OCI-LY1 (cell line): ENCODE data around the gene RBBP4.
A peak's percentile ranks its signal among the peaks of the same experiment; 100 is the strongest.

ENCODE experiments used
- H2AFZ ChIP-seq: fragments of 200-600 bp; sonication (generic), shearing (Covaris generic); 2 replicates; pipeline ENCODE4 v1.6.0; 2014; ENCODE audit warnings: antibody characterized with exemption, mild to moderate bottlenecking, low read length
- H3F3A ChIP-seq: fragments of 200-600 bp; sonication (generic), shearing (Covaris generic); 2 replicates; pipeline ENCODE4 v1.6.0; 2014; ENCODE audit warnings: mild to moderate bottlenecking, antibody characterized with exemption, low read length, moderate library complexity; ENCODE audit not compliant: insufficient read depth
- H3K27ac ChIP-seq: fragments of 200-600 bp; sonication (generic); 2 replicates; pipeline ENCODE4 v1.5.1; 2014; ENCODE audit warnings: low read length, mixed run types, mild to moderate bottlenecking, low read depth; ENCODE audit not compliant: poor library complexity, severe bottlenecking
- H3K27me3 ChIP-seq: fragments of 200-600 bp; sonication (generic); 2 replicates; pipeline ENCODE4 v1.6.0; 2014; ENCODE audit warnings: antibody characterized with exemption, mild to moderate bottlenecking, low read length, moderate library complexity; ENCODE audit not compliant: insufficient read depth
- H3K36me3 ChIP-seq: fragments of 200-600 bp; sonication (generic); 2 replicates; pipeline ENCODE4 v1.6.1; 2014; ENCODE audit warnings: mild to moderate bottlenecking, antibody characterized with exemption, low read length, moderate library complexity, mixed read lengths; ENCODE audit not compliant: insufficient read depth
- H3K4me1 ChIP-seq: fragments of 200-600 bp; sonication (generic); 2 replicates; pipeline ENCODE4 v1.5.1; 2014; ENCODE audit warnings: mild to moderate bottlenecking, low read length, moderate library complexity; ENCODE audit not compliant: insufficient read depth, severe bottlenecking
- H3K4me2 ChIP-seq: fragments of 200-600 bp; sonication (generic), shearing (Covaris generic); 2 replicates; pipeline ENCODE4 v1.6.1; 2014; ENCODE audit warnings: low read length
- H3K4me3 ChIP-seq: fragments of 200-600 bp; sonication (generic); 2 replicates; pipeline ENCODE4 v1.5.1; 2014; ENCODE audit warnings: low read length, low read depth, mild to moderate bottlenecking, mixed read lengths; ENCODE audit not compliant: poor library complexity, severe bottlenecking
- H3K79me2 ChIP-seq: fragments of 200-600 bp; shearing (Covaris generic); 2 replicates; pipeline ENCODE4 v1.6.1; 2016; ENCODE audit warnings: mixed run types, low read length, mixed read lengths; ENCODE audit not compliant: insufficient read depth
- H3K9ac ChIP-seq: fragments of 200-600 bp; sonication (generic), shearing (Covaris generic); 2 replicates; pipeline ENCODE4 v1.6.1; 2014; ENCODE audit warnings: mild to moderate bottlenecking, low read length, mixed read lengths
- H3K9me2 ChIP-seq: fragments of 200-600 bp; sonication (generic), shearing (Covaris generic); 2 replicates; pipeline ENCODE4 v1.6.1; 2014; ENCODE audit warnings: low read depth, mild to moderate bottlenecking, low read length, mixed read lengths
- H3K9me3 ChIP-seq: fragments of 200-600 bp; shearing (Covaris generic); 2 replicates; pipeline ENCODE4 v1.6.1; 2014; ENCODE audit warnings: low read length, mixed read lengths
- H4K20me1 ChIP-seq: fragments of 200-600 bp; sonication (generic), shearing (Covaris generic); 2 replicates; pipeline ENCODE4 v1.6.0; 2016; ENCODE audit warnings: mild to moderate bottlenecking, low read length; ENCODE audit not compliant: insufficient read depth
- EZH2 ChIP-seq: fragments of 200-600 bp; sonication (generic), shearing (Covaris generic); IDR thresholded peaks from 2 replicates; pipeline ENCODE4 v1.8.0; 2017; ENCODE audit warnings: borderline replicate concordance, mixed run types, mild to moderate bottlenecking, antibody characterized with exemption, low read length, moderate library complexity, mixed read lengths
- TF ChIP-seq, protein P1 (sequence below): fragments of 200-600 bp; sonication (generic), shearing (Covaris generic); IDR thresholded peaks from 2 replicates; pipeline ENCODE4 v1.5.1; 2017; ENCODE audit warnings: mild to moderate bottlenecking, antibody characterized with exemption, low read length, moderate library complexity, mixed read lengths

Gene RBBP4

DNA sequence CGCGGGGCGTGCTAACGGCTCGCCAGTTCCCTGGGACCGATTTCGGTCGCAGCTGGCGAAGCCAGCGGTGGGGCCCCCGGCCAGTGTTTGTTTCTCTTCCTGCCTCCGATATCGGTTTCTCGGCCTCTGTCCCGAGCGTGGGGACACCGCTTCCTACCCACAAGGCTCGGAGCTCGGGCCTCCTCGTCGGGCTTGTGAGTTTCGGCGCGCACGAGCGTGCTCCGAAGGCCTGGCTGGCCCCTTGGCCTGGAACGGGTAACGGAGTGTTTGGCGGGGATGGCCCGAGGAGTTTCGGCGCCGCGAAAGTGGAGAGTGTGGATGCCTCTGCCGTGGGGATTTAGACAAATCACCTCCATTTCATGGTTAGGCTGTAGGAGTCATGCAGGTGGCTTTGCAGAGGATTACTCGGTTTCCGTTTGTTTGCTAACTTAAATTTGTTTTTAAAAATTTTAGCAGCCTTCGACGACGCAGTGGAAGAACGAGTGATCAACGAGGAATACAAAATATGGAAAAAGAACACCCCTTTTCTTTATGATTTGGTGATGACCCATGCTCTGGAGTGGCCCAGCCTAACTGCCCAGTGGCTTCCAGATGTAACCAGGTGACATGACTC, 559 bp downstream of the RBBP4 start:
- Histone ChIP-seq H3K79me2 (peaks cover 59% of the 10 kb centered on the region), H3K9me2 (no peaks in the 10 kb centered on the region), H3K9ac (peak overlapping the region; percentile 98), H3K4me1 (peaks cover 55% of the 10 kb centered on the region), H3K27me3 (no peaks in the 10 kb centered on the region), H2AFZ (no peak overlapping the region), H3K27ac (peak overlapping the region; percentile 88), H3K4me2 (peak overlapping the region; percentile 77), H3K4me3 (peak overlapping the region; percentile 96), H3K9me3 (no peaks in the 10 kb centered on the region), H3K36me3 (peaks cover 56% of the 10 kb centered on the region), H4K20me1 (no peaks in the 10 kb centered on the region), H3F3A (no peaks in the 10 kb centered on the region)
- no peak for TF ChIP-seq EZH2
- TF ChIP-seq, protein P1, sequence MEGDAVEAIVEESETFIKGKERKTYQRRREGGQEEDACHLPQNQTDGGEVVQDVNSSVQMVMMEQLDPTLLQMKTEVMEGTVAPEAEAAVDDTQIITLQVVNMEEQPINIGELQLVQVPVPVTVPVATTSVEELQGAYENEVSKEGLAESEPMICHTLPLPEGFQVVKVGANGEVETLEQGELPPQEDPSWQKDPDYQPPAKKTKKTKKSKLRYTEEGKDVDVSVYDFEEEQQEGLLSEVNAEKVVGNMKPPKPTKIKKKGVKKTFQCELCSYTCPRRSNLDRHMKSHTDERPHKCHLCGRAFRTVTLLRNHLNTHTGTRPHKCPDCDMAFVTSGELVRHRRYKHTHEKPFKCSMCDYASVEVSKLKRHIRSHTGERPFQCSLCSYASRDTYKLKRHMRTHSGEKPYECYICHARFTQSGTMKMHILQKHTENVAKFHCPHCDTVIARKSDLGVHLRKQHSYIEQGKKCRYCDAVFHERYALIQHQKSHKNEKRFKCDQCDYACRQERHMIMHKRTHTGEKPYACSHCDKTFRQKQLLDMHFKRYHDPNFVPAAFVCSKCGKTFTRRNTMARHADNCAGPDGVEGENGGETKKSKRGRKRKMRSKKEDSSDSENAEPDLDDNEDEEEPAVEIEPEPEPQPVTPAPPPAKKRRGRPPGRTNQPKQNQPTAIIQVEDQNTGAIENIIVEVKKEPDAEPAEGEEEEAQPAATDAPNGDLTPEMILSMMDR, result no peak

DNA sequence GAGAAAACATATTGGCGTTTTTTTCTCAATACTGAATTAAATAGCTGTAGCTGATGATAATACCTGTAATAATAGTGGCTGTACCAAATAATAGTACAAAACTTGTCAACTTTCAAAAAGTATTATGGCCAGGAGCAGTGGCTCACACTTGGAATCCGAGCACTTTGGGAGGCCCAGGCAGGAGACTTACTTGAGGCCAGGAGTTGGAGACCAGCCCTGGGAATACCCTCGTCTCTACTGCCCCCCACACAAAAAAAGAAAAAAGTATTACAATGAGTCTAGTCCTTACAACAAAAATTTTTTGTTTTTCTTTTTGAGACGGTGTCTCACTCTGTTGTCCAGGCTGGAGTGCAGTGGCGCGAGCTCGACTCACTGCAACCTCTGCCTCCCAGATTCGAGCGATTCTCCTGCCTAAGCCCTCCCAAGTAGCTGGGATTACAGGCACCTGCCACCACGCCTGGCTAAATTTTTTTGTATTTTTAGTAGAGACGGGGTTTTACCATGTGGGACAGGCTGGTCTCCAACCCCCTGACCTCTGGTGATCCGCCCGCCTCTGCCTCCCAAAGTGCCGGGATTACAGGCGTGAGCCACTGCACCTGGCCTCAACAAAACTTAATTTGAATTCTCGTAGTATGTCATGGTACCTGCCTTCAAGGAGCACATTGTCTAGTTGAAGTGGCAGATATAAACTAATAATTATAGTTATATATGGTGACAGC, 1.4 kb downstream of the RBBP4 start:
- Histone ChIP-seq H3K9me2 (no peaks in the 10 kb centered on the region), H3K27me3 (no peaks in the 10 kb centered on the region), H3F3A (no peaks in the 10 kb centered on the region), H3K79me2 (peaks cover 57% of the 10 kb centered on the region), H3K9ac (peak overlapping the region; percentile 98), H3K4me2 (peak overlapping the region; percentile 77), H3K36me3 (peaks cover 65% of the 10 kb centered on the region), H4K20me1 (no peaks in the 10 kb centered on the region), H3K27ac (peak overlapping the region; percentile 88), H3K4me3 (peak overlapping the region; percentile 96), H3K4me1 (peaks cover 55% of the 10 kb centered on the region), H2AFZ (no peak overlapping the region), H3K9me3 (no peaks in the 10 kb centered on the region)
- no peak for TF ChIP-seq EZH2
- TF ChIP-seq, protein P1, result no peak

DNA sequence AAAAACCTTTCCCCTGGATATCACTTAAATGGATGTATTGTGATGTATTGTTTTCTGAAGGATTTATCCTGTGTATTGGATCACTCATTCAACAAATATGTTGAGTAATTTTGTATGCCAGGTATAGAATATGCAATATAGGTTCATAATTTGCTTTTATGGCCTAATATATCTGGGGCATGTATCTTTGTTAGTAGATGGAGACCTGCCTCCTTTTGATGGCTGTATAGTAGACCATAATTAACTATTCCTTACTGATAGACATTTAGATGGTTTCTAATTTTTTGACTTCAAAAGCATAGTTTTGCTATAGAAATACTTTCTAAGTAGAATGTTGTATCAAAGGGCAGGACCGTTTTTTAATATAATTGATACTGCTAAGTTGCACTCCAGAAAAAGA, 8.6 kb downstream of the RBBP4 start:
- H3K36me3 ChIP-seq, result peaks cover 95% of the 10 kb centered on the region
- no peaks in the 10 kb centered on the region for H3K9me3 ChIP-seq
- no peak overlapping the region for H3K27ac ChIP-seq
- H3K79me2 ChIP-seq, result peaks cover 26% of the 10 kb centered on the region
- H4K20me1 ChIP-seq, result no peaks in the 10 kb centered on the region
- no peaks in the 10 kb centered on the region for H3F3A ChIP-seq
- no peak overlapping the region for H3K9ac ChIP-seq
- H3K4me3 ChIP-seq, result no peak overlapping the region
- TF ChIP-seq EZH2, result no peak
- TF ChIP-seq, protein P1, result no peak
- H3K4me2 ChIP-seq, result no peak overlapping the region
- H3K9me2 ChIP-seq, result no peaks in the 10 kb centered on the region
- H3K4me1 ChIP-seq, result peaks cover 13% of the 10 kb centered on the region
- H2AFZ ChIP-seq, result no peak overlapping the region
- no peaks in the 10 kb centered on the region for H3K27me3 ChIP-seq
